ENCODE data around the gene PCDHGC4.

- TF ChIP-seq POLR2A (IDR thresholded peaks at IDR 0.05; ENCODE audit: low read length) = no peak
- no peak for TF ChIP-seq GATA1 (IDR thresholded peaks at IDR 0.05; ENCODE audit: low read depth, low read length)
Measured at GRCh38 chr5:141533897-141534296, 49.1 kb downstream of the PCDHGC4 start.
